Measurements from ENCODE around the gene GPR137.

GPR137 gene

DNA sequence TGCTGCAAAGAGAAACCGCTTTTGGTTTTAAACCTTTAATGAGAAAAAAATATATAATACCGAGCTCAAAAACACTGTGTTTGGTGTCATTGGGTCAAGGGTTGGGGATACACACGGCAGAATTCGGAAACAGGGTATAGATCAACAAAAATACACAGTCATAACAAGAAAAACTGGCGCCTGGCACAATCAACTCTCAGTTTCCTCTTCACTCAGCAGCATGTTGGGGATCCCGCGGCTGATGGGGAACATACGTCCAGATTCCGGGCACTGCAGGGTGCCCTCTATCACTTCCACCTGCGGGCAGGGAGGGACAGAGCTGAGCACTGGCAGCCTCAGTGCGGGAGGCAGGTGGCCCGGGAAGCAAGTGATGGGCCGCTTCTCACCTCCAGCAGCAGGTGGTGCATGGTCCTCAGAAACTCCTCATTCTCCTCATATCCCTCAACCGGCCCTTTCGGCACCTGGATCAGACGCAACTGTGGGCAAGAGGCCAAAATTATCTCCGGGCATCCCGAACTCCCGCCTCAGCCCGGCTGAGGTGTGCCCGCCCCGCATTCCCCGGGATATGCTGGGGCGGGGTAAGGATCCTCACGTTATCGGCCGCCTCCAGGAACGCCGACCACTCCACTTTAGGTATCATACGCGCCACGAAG is 31.1 kb downstream of the GPR137 start:
- TF ChIP-seq, protein P1, sequence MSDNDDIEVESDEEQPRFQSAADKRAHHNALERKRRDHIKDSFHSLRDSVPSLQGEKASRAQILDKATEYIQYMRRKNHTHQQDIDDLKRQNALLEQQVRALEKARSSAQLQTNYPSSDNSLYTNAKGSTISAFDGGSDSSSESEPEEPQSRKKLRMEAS (IDR thresholded peaks at IDR 0.05): no peak
- no peak for TF ChIP-seq TAF1 (IDR thresholded peaks at IDR 0.05; ENCODE audit: low read depth)
- TF ChIP-seq CEBPB (IDR thresholded peaks at IDR 0.05): no peak
- no peak for TF ChIP-seq ZBTB7A (IDR thresholded peaks at IDR 0.05; ENCODE audit: low read depth)
- 0 out of 2 replicates have a peak, but pooled peaks have one; percentile 19 for TF ChIP-seq RAD21 (IDR thresholded peaks at IDR 0.05; ENCODE audit: low read depth)
- TF ChIP-seq, protein P2, sequence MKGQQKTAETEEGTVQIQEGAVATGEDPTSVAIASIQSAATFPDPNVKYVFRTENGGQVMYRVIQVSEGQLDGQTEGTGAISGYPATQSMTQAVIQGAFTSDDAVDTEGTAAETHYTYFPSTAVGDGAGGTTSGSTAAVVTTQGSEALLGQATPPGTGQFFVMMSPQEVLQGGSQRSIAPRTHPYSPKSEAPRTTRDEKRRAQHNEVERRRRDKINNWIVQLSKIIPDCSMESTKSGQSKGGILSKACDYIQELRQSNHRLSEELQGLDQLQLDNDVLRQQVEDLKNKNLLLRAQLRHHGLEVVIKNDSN (IDR thresholded peaks at IDR 0.05): no peak

DNA sequence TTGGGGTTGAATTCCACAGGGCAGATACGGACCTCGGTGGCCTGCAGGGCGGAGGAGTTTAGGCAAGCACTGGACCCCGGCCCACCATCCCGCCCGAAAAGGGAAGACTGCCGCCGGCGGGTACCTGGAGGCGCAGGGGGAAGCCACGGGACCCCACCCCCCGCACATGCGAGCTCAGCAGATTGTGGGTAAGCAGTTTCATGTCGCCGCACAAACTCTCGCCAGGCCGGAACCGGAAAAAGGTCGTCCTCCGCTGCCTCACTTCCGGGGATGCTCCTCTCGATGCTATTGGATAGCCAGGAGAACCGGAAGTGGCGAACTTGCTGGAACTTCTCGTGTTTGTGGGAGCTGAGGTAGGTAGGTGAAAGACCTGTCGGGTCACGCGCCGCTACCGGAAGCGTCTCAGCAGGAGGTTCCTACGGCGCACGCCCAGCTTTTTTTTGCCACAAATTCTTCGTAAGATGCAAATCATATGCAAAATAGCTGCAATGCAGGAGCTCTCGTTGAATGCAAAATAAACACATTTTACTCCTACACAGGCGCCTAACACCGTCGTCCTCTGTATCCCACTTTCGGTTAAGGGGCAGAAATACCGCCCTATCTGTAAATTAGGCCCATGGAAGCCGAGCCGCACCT is 31.8 kb downstream of the GPR137 start, which contains the start of gene TRMT112:
Gene TRMT112, minus strand, starts transcription at position 235 of the 636 bp plus-strand sequence. Its CDS starts 33 bp downstream, at position 202.
- TF ChIP-seq TCF12 (IDR thresholded peaks at IDR 0.05; ENCODE audit: low read depth) (no peak), TAF1 (IDR thresholded peaks at IDR 0.05; ENCODE audit: low read depth) (peak; percentile 88), YY1 (IDR thresholded peaks at IDR 0.05; ENCODE audit: low read depth) (peak; percentile 69; the same call in 1 of the 2 replicates), RAD21 (IDR thresholded peaks at IDR 0.05; ENCODE audit: low read depth) (no peak), ZBTB7A (IDR thresholded peaks at IDR 0.05; ENCODE audit: low read depth) (0 out of 2 replicates have a peak, but pooled peaks have one; percentile 58), NFIC (IDR thresholded peaks at IDR 0.05) (no peak), EGR1 (IDR thresholded peaks at IDR 0.05) (0 out of 2 replicates have a peak, but pooled peaks have one; percentile 5), EP300 (IDR thresholded peaks at IDR 0.05; ENCODE audit: borderline replicate concordance) (peak; percentile 4; the same call in 1 of the 2 replicates), CREB1 (IDR thresholded peaks at IDR 0.05; ENCODE audit: low read depth) (peak; percentile 82), CEBPB (IDR thresholded peaks at IDR 0.05) (no peak), TEAD4 (IDR thresholded peaks at IDR 0.05) (peak; percentile 58), FOXM1 (IDR thresholded peaks at IDR 0.05; ENCODE audit: borderline replicate concordance, low read depth) (no peak)
- TF ChIP-seq, protein P1 (IDR thresholded peaks at IDR 0.05): peak; percentile 56; the same call in 1 of the 2 replicates
- TF ChIP-seq, protein P3, sequence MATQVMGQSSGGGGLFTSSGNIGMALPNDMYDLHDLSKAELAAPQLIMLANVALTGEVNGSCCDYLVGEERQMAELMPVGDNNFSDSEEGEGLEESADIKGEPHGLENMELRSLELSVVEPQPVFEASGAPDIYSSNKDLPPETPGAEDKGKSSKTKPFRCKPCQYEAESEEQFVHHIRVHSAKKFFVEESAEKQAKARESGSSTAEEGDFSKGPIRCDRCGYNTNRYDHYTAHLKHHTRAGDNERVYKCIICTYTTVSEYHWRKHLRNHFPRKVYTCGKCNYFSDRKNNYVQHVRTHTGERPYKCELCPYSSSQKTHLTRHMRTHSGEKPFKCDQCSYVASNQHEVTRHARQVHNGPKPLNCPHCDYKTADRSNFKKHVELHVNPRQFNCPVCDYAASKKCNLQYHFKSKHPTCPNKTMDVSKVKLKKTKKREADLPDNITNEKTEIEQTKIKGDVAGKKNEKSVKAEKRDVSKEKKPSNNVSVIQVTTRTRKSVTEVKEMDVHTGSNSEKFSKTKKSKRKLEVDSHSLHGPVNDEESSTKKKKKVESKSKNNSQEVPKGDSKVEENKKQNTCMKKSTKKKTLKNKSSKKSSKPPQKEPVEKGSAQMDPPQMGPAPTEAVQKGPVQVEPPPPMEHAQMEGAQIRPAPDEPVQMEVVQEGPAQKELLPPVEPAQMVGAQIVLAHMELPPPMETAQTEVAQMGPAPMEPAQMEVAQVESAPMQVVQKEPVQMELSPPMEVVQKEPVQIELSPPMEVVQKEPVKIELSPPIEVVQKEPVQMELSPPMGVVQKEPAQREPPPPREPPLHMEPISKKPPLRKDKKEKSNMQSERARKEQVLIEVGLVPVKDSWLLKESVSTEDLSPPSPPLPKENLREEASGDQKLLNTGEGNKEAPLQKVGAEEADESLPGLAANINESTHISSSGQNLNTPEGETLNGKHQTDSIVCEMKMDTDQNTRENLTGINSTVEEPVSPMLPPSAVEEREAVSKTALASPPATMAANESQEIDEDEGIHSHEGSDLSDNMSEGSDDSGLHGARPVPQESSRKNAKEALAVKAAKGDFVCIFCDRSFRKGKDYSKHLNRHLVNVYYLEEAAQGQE (IDR thresholded peaks at IDR 0.05; ENCODE audit: low read depth): no peak
- TF ChIP-seq, protein P2 (IDR thresholded peaks at IDR 0.05): peak; percentile 89

DNA sequence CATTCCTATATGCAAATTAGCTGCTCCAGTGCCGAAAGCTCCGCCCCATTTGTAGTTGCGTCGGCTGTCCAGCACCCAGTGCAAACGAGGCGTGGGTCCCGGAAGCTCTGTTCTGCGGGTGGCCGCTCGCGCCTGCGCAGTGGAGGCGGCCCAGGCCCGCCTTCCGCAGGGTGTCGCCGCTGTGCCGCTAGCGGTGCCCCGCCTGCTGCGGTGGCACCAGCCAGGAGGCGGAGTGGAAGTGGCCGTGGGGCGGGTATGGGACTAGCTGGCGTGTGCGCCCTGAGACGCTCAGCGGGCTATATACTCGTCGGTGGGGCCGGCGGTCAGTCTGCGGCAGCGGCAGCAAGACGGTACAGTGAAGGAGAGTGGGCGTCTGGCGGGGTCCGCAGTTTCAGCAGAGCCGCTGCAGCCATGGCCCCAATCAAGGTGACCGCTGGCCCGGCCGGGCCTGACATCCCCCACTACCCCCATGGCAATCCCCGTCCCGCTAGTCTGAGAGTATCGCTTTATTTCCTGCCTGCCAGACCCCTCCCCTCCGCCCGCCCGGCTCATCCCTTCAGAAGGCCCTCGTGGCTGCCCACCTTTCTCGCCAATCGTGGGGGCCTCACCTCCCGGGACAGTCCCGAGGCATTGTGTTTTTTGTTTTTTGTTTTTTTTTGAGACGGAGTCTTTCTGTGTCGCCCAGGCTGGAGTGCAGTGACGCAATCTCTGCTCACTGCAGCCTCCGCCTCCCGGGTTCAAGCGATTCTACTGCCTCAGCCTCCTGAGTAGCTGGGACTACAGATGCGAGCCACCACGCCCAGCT is 32.5 kb downstream of the GPR137 start, which contains the start of gene PRDX5:
Gene PRDX5, plus strand, starts transcription at position 161 of the 805 bp plus-strand sequence. Its CDS starts 95 bp downstream, at position 256.
- TF ChIP-seq CREB1 (IDR thresholded peaks at IDR 0.05; ENCODE audit: low read depth): no peak
- peak; percentile 85 for TF ChIP-seq CEBPB (IDR thresholded peaks at IDR 0.05)
- TF ChIP-seq RAD21 (IDR thresholded peaks at IDR 0.05; ENCODE audit: low read depth): peak; percentile 57; the same call in 1 of the 2 replicates

DNA sequence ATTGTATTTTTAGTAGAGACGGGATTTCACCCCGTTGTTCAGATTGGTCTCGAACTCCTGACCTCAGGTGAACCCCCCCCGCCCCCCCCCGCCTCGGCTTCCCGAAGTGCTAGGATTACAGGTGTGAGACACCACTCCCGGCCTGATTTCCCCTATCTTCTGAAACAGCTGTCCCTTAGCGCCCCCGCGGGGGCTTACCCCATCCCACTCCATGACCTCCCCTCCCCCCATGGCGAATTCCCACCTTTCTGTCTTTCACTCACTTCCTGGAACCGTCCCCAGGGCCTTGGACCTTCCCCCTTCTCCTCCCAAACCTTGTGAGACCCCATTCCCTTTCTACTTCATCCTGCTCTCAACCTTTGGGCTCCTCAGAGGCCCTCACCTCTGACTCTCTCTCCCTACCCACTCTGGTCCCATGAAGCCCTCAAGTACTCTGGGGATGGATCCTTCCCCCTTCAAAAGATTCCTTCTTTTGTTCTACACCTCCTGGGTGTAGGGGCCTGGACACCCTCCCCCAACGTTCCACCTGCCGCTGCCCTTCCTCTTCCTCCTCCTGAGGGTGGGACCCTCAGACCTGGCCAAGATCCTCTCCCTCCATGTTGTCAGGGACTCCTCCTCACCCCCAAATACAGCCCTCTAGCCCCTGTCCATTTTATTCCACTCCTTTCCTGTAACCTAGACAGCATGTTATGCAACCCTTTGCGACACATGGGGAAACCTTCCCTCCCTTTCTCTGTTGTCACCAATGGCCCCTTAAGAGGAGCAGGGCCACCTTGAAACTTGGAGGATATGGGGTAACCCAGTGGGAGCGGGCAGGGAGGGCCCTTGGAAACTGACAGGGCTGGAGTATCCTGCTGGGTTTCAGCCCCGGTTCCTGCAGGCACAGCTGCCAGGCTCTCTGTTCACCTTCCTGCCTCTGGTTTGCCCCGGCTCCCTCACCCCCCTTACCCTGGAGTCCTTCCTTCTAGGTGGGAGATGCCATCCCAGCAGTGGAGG is 33.4 kb downstream of the GPR137 start:
- TF ChIP-seq TAF1 (IDR thresholded peaks at IDR 0.05; ENCODE audit: low read depth): no peak

DNA sequence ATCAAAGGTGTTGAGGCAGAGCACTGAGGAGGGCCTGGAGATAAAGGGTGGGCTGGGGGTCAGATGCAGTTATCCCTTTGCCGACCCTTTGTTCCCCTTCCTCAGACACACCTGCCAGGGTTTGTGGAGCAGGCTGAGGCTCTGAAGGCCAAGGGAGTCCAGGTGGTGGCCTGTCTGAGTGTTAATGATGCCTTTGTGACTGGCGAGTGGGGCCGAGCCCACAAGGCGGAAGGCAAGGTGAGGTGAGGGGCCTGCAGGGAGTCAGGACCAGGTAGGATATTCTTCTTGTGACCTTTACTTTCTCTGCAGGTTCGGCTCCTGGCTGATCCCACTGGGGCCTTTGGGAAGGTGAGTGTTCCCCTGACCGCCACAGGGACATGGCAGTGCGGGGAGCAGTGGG is 34.9 kb downstream of the GPR137 start:
- no peak for TF ChIP-seq ZBTB7A (IDR thresholded peaks at IDR 0.05; ENCODE audit: low read depth)
- TF ChIP-seq CREB1 (IDR thresholded peaks at IDR 0.05; ENCODE audit: low read depth): no peak
- TF ChIP-seq TEAD4 (IDR thresholded peaks at IDR 0.05): no peak
- TF ChIP-seq NFIC (IDR thresholded peaks at IDR 0.05): no peak
- TF ChIP-seq RAD21 (IDR thresholded peaks at IDR 0.05; ENCODE audit: low read depth): no peak
- no peak for TF ChIP-seq FOXM1 (IDR thresholded peaks at IDR 0.05; ENCODE audit: borderline replicate concordance, low read depth)
- TF ChIP-seq, protein P1 (IDR thresholded peaks at IDR 0.05): no peak
- TF ChIP-seq, protein P3 (IDR thresholded peaks at IDR 0.05; ENCODE audit: low read depth): no peak
- TF ChIP-seq EGR1 (IDR thresholded peaks at IDR 0.05): no peak
- TF ChIP-seq EP300 (IDR thresholded peaks at IDR 0.05; ENCODE audit: borderline replicate concordance): no peak
- no peak for TF ChIP-seq YY1 (IDR thresholded peaks at IDR 0.05; ENCODE audit: low read depth)
- TF ChIP-seq, protein P2 (IDR thresholded peaks at IDR 0.05): no peak
- TF ChIP-seq CEBPB (IDR thresholded peaks at IDR 0.05): no peak
- no peak for TF ChIP-seq TAF1 (IDR thresholded peaks at IDR 0.05; ENCODE audit: low read depth)
